Lower leg skin (tissue), 3 donors: ENCODE results near the gene HOXA9.

Experiments
- CTCF ChIP-seq, 3 donors: fragments of 450-650 bp; IDR thresholded peaks; one replicate each; pipeline ENCODE4 v1.5.1; 2016; ENCODE audit warnings: antibody characterized with exemption in 3 of 3, mild to moderate bottlenecking in 3 of 3, moderate library complexity in 2 of 3
- POLR2A ChIP-seq, 2 donors: fragments of 450-650 bp; IDR thresholded peaks; one replicate each; pipeline ENCODE4 v1.6.1; 2016 to 2017; ENCODE audit warnings: antibody characterized with exemption in 2 of 2, mild to moderate bottlenecking in 1 of 2, moderate library complexity in 1 of 2

GRCh38 chr7:27119412-27119911 lies 45.9 kb downstream of the HOXA9 start:
- TF ChIP-seq POLR2A (IDR thresholded peaks at IDR 0.05) (no peak), CTCF (IDR thresholded peaks at IDR 0.05) (no peak)
